AG04450 (cell line): Measurements from ENCODE around the gene FADD. TPM values are rescaled to one million over a fixed set of nuclear protein-coding genes. Genes with fewer than 3 reads are reported as not detected.

Source experiments
- CTCF ChIA-PET: fragments of 300-600, 350-600 bp; formaldehyde crosslinking; extraction: SDS; loops from one replicate; lab custom pipeline; 2022; ENCODE audit warnings: antibody characterized with exemption, inconsistent platforms; lab: Charles Lee
- POLR2A ChIA-PET: fragments of 350-600 bp; formaldehyde crosslinking; extraction: SDS; loops from one replicate; lab custom pipeline; 2021; ENCODE audit warnings: antibody characterized with exemption, inconsistent platforms; lab: Yijun Ruan, JAX
- DNase-seq: peaks from one replicate; pipeline ENCODE4 v3.0.0-alpha.2; 2011; ENCODE audit warnings: low read depth, low spot score
- H3K27ac ChIP-seq: one replicate; pipeline ENCODE4 v1.5.1; 2012; ENCODE audit warnings: low read depth, low read length, control low read depth
- H3K27me3 ChIP-seq: one replicate; pipeline ENCODE4 v1.6.0; 2012; ENCODE audit warnings: low read length; ENCODE audit not compliant: control insufficient read depth, insufficient read depth
- H3K4me3 ChIP-seq: 2 replicates; pipeline ENCODE4 v1.5.1; 2011; ENCODE audit warnings: mild to moderate bottlenecking, low read depth, low read length, control low read depth
- H3K9me3 ChIP-seq: 2 replicates; pipeline ENCODE4 v1.5.1; 2012; ENCODE audit warnings: low read length; ENCODE audit not compliant: control insufficient read depth, insufficient read depth
- CTCF ChIP-seq: IDR thresholded peaks from 2 replicates; pipeline ENCODE4 v1.5.1; 2011; ENCODE audit warnings: low read depth, low read length, control low read depth, inconsistent platforms
- polyA plus RNA-seq: library from polyadenylated mRNA; depleted of rRNA; stranded (reverse); fragments of >200 nt; gene quantifications from 2 replicates; pipeline ENCODE4 v1.2.3, GENCODE V29; 2011

FADD gene
- polyA plus RNA-seq, 1 experiment: 29.3 TPM

GRCh38 chr11:70187771-70188170, 15.3 kb upstream of the FADD start:
- no peak for TF ChIP-seq CTCF
- no peak for DNase-seq
- ChIA-PET POLR2A (no interaction called here), CTCF (interaction anchor here (0.7 kb wide), 1 partner anchor 269 kb away, joined by 4 read pairs; no protein-coding TSS in a partner anchor)
- no peaks in the 10 kb centered on the region; the same call in 1 of the 2 replicates for H3K9me3 ChIP-seq
- no peak overlapping the region for H3K27ac ChIP-seq
- peaks cover 7% of the 10 kb centered on the region for H3K27me3 ChIP-seq
- no peak overlapping the region for H3K4me3 ChIP-seq

GRCh38 chr11:70189622-70190021, 13.5 kb upstream of the FADD start:
- ChIA-PET POLR2A (no interaction called here), CTCF (no interaction called here)
- H3K9me3 ChIP-seq: no peaks in the 10 kb centered on the region; the same call in 1 of the 2 replicates
- H3K4me3 ChIP-seq: no peak overlapping the region
- H3K27ac ChIP-seq: no peak overlapping the region
- DNase-seq: no peak
- no peak for TF ChIP-seq CTCF
- peaks cover 9% of the 10 kb centered on the region for H3K27me3 ChIP-seq

GRCh38 chr11:70191495-70192140, 11.5 kb upstream of the FADD start:
- H3K9me3 ChIP-seq: no peaks in the 10 kb centered on the region; the same call in 1 of the 2 replicates
- ChIA-PET POLR2A (no interaction called here), CTCF (interaction anchor here (0.6 to 2.9 kb wide), 13 partner anchors 9 to 496 kb away, joined by 3 to 23 read pairs (median 4); no protein-coding TSS in a partner anchor)
- TF ChIP-seq CTCF: peak; percentile 91
- peaks cover 8% of the 10 kb centered on the region for H3K27me3 ChIP-seq
- H3K27ac ChIP-seq: no peak overlapping the region
- no peak overlapping the region for H3K4me3 ChIP-seq
- DNase-seq: no peak

- DNase-seq: no peak
- peaks cover 4% of the 10 kb centered on the region for H3K27me3 ChIP-seq
- no peaks in the 10 kb centered on the region for H3K9me3 ChIP-seq
- H3K27ac ChIP-seq: no peak overlapping the region
- POLR2A ChIA-PET: no interaction called here
- TF ChIP-seq CTCF: no peak
- H3K4me3 ChIP-seq: no peak overlapping the region
- CTCF ChIA-PET: interaction anchor here (0.6 to 2.9 kb wide), 9 partner anchors 19 to 497 kb away, joined by 3 to 23 read pairs (median 4); no protein-coding TSS in a partner anchor
These were observed 10.3 kb upstream of the FADD start for GRCh38 chr11:70192666-70193410.
